Inferior parietal cortex (tissue), 1 donor: ENCODE data around the gene HSF5.

Source experiments
- DNase-seq: peaks from one replicate; pipeline ENCODE4 v3.0.0-alpha.2; 2016; ENCODE audit errors: extremely low spot score

HSF5 gene

GRCh38 chr17:58386708-58387107, 101.5 kb downstream of the HSF5 start:
- DNase-seq = no peak

- no peak for DNase-seq
Measured at GRCh38 chr17:58385359-58385899, 102.8 kb downstream of the HSF5 start.

GRCh38 chr17:58384897-58385296, 103.3 kb downstream of the HSF5 start:
- no peak for DNase-seq

- no peak for DNase-seq
Measured at GRCh38 chr17:58383892-58384462, 104.2 kb downstream of the HSF5 start.

GRCh38 chr17:58382872-58383242, 105.4 kb downstream of the HSF5 start:
- no peak for DNase-seq

- no peak for DNase-seq
Measured at GRCh38 chr17:58382108-58382871, 105.9 kb downstream of the HSF5 start.

- no peak for DNase-seq
Measured at GRCh38 chr17:58381124-58382035, 106.8 kb downstream of the HSF5 start.

GRCh38 chr17:58380207-58381123, 107.7 kb downstream of the HSF5 start:
- no peak for DNase-seq

GRCh38 chr17:58379511-58379824, 108.7 kb downstream of the HSF5 start:
- DNase-seq = no peak

- DNase-seq = no peak
Measured at GRCh38 chr17:58378733-58379510, 109.3 kb downstream of the HSF5 start.

GRCh38 chr17:58377661-58378060, 110.5 kb downstream of the HSF5 start:
- DNase-seq = no peak

- DNase-seq = no peak
Measured at GRCh38 chr17:58377093-58377601, 111.1 kb downstream of the HSF5 start.

- no peak for DNase-seq
Measured at GRCh38 chr17:58376472-58377000, 111.7 kb downstream of the HSF5 start.

- DNase-seq = no peak
Measured at GRCh38 chr17:58375811-58376210, 112.4 kb downstream of the HSF5 start.

- DNase-seq = no peak
Measured at GRCh38 chr17:58375256-58375655, 113.0 kb downstream of the HSF5 start.

- no peak for DNase-seq
Measured at GRCh38 chr17:58373923-58374322, 114.3 kb downstream of the HSF5 start.

GRCh38 chr17:58373003-58373402, 115.2 kb downstream of the HSF5 start:
- no peak for DNase-seq

GRCh38 chr17:58371300-58371950, 116.8 kb downstream of the HSF5 start:
- DNase-seq = no peak

GRCh38 chr17:58370716-58371115, 117.5 kb downstream of the HSF5 start:
- no peak for DNase-seq

- DNase-seq = no peak
Measured at GRCh38 chr17:58370309-58370708, 117.9 kb downstream of the HSF5 start.
